Adrenal gland (tissue), 12 donors: ENCODE results near the gene OIT3. TPM values are rescaled to one million over a fixed set of nuclear protein-coding genes. Genes with fewer than 3 reads are reported as not detected.
"Not testable (repeated sequence)": the region's sequence is repeated elsewhere in the genome, so short reads cannot be mapped to it uniquely, and the experiment has no call there.

ENCODE experiments used
- DNase-seq, 7 donors: peaks; one replicate each; pipeline ENCODE4 v3.0.0-alpha.2; 2019 to 2020
- H3K27ac ChIP-seq, 5 donors: fragments of 200-600 bp; sonication (generic) in 4 of 5; 1 replicate in 3 of 5; 2 replicates in 2 of 5; pipeline versions ENCODE4 v1.5.1 to v1.8.0; 2016 to 2020; ENCODE audit warnings: mild to moderate bottlenecking in 1 of 5
- H3K27me3 ChIP-seq: fragments of 200-600 bp; 2 replicates; pipeline ENCODE4 v1.8.0; 2021
- H3K36me3 ChIP-seq, 2 donors: fragments of 200-600 bp; replicated peaks in 1 of 2; 1 replicate in 1 of 2; 2 replicates in 1 of 2; pipeline versions ENCODE4 v1.5.1 to v1.8.0; 2018 to 2022
- H3K4me1 ChIP-seq, 2 donors: fragments of 200-600 bp; replicated peaks in 1 of 2; 1 replicate in 1 of 2; 2 replicates in 1 of 2; pipeline versions ENCODE4 v1.5.1 to v1.8.0; 2018 to 2021
- H3K4me3 ChIP-seq, 4 donors: fragments of 200-600 bp; sonication (generic) in 3 of 4; one replicate each; pipeline ENCODE4 v1.5.1; 2016 to 2018
- H3K9me3 ChIP-seq, 3 donors: fragments of 200-600 bp; sonication (generic) in 1 of 3; replicated peaks in 1 of 3; 1 replicate in 2 of 3; 2 replicates in 1 of 3; pipeline versions ENCODE4 v1.5.1 to v1.8.0; 2016 to 2021
- POLR2A ChIP-seq, 2 donors: fragments of 450-650 bp; IDR thresholded peaks; one replicate each; pipeline ENCODE4 v1.6.1; 2017; ENCODE audit warnings: antibody characterized with exemption in 2 of 2, mild to moderate bottlenecking in 2 of 2, moderate library complexity in 1 of 2
- WGBS, 4 donors: extraction: QIAGEN DNeasy Blood & Tissue Kit in 2 of 4; methylation state at CpG; one replicate each; pipeline versions ENCODE4 v1.1.5 to v1.1.7; 2013 to 2017; 5-methylcytosine and 5-hydroxymethylcytosine counted together
- intact Hi-C, 2 donors: fragments of 100-400 bp; cut with DNase I; formaldehyde crosslinking; loops; one replicate each; pipeline versions ENCODE4 v1.14.1 to v1.15.0; 2022 to 2023
- polyA plus RNA-seq, 3 donors: library from polyadenylated mRNA; stranded (reverse); fragments of 200-250 nt in 2 of 3; fragments of 350-450 nt in 1 of 3; fragmentation: Illumina TruSeq in 1 of 3; extraction: RNeasy Lipid Tissue Mini Kit (QIAGEN cat#74804) in 1 of 3; gene quantifications; one replicate each; pipeline ENCODE4 v1.2.3, GENCODE V29; 2013 to 2014
- total RNA-seq, 9 donors: library from RNA; depleted of rRNA in 4 of 9; stranded (reverse); fragments of >200 nt in 4 of 9; fragments of 120-200 nt in 1 of 9; fragmentation: NEBNext Ultra II Directional in 1 of 9; extraction: Animal tissue kit (Norgen Biotek cat#: 25700) in 1 of 9; gene quantifications; one replicate each; pipeline versions ENCODE4 v1.1.0 to v1.2.4, GENCODE V29; 2013 to 2023
- TF ChIP-seq, protein P1 (sequence below), 6 experiments: fragments of 450-650 bp in 4 of 6; fragments of 200-600 bp in 2 of 6; sonication (generic) in 1 of 6; IDR thresholded peaks; 1 replicate in 5 of 6; 2 replicates in 1 of 6; pipeline versions ENCODE4 v1.5.1 to v1.8.0; 2016 to 2021; ENCODE audit warnings: antibody characterized with exemption in 6 of 6, mild to moderate bottlenecking in 2 of 6, moderate library complexity in 1 of 6
- donor health status: healthy with polysubstance abuse.
- donor health status: Bipolar disorder and iron deficiency.
- donor health status: DM: yes; HTN: yes; CAD: no.
- donor health status: DM: no; HTN: no; CAD: no.
- donor health status: DM: no; HTN: no; CAD: no.
- donor health status: DM: yes; HTN: yes; CAD: no.

The OIT3 gene
- total and polyA plus RNA-seq, 12 donors = 0.08 to 2.1 (median 0.22) TPM; not detected in 5

DNA sequence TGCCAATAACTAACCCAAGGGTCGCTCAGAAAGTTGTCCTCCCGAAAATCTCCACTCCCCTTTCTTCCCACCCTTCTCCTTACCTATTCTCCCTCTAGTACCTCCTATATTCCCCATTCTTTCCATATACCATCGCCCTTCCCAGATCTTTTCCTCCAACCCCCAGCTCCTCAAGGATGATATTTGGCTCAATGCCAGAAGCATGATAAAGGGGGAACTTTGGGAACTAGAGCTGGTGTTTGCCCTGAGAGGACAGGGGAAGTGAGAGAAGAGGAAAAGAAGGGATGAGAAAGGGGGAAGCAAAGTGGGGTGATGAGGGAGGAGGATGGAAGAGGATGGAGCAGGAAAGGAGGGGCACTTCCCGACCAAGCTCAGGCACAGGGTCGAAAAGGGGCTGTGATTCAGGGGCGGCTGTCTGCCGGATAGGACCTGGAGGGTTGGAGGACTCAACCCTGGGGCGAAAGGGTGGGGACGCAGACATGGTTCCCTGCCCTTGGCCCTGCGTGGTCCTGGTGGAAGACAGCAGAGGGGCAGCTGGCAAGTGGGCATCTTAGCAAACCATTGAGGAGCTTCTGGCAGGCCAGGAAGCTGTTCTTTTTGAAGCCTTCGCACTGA, 1.8 kb downstream of the OIT3 start:
- Histone ChIP-seq H3K27ac (no peak overlapping the region), H3K4me1 (no peaks in the 10 kb centered on the region), H3K36me3 (no peaks in the 10 kb centered on the region), H3K9me3 (no peaks in the 10 kb centered on the region), H3K4me3 (no peak overlapping the region), H3K27me3 (no peaks in the 10 kb centered on the region)
- intact Hi-C loops = no loop called here
- no peak for TF ChIP-seq POLR2A (IDR thresholded peaks at IDR 0.05)
- TF ChIP-seq, protein P1, sequence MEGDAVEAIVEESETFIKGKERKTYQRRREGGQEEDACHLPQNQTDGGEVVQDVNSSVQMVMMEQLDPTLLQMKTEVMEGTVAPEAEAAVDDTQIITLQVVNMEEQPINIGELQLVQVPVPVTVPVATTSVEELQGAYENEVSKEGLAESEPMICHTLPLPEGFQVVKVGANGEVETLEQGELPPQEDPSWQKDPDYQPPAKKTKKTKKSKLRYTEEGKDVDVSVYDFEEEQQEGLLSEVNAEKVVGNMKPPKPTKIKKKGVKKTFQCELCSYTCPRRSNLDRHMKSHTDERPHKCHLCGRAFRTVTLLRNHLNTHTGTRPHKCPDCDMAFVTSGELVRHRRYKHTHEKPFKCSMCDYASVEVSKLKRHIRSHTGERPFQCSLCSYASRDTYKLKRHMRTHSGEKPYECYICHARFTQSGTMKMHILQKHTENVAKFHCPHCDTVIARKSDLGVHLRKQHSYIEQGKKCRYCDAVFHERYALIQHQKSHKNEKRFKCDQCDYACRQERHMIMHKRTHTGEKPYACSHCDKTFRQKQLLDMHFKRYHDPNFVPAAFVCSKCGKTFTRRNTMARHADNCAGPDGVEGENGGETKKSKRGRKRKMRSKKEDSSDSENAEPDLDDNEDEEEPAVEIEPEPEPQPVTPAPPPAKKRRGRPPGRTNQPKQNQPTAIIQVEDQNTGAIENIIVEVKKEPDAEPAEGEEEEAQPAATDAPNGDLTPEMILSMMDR (IDR thresholded peaks at IDR 0.05) = no peak
- 77 to 85% (median 84%) methylated on average over 11 of the region's 11 CpGs for WGBS, 4 donors
- DNase-seq = no peak

GRCh38 chr10:72898616-72899015, 5.1 kb downstream of the OIT3 start:
- no peaks in the 10 kb centered on the region for H3K36me3 ChIP-seq
- no peaks in the 10 kb centered on the region for H3K4me1 ChIP-seq
- intact Hi-C loops = no loop called here
- 89 to 97% (median 94%) methylated on average over 3 to 10 of the region's 10 CpGs for WGBS, 4 donors
- DNase-seq = no peak
- H3K27me3 ChIP-seq = no peaks in the 10 kb centered on the region
- H3K27ac ChIP-seq = no peak overlapping the region
- no peak for TF ChIP-seq POLR2A (IDR thresholded peaks at IDR 0.05)
- TF ChIP-seq, protein P1 (IDR thresholded peaks at IDR 0.05) = no peak
- no peak overlapping the region for H3K4me3 ChIP-seq
- H3K9me3 ChIP-seq = no peaks in the 10 kb centered on the region

DNA sequence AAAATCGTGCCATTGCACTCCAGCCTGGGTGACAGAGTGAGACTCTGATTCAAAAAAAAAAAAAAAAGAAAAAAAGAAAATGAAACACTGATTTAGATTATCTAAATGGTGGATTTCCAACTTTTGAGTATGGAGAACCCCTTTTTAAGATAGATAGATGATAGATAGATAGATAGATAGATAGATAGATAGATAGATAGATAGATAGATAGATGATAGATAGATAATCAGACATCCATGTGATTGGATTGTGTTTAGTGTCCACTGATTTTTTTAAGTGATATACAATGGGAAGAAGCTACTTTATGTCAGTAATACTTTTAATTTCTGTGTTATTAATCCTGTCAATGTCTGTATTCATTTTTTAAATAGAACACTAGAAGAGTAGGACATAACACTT, 6.0 kb downstream of the OIT3 start:
- intact Hi-C loops = no loop called here

GRCh38 chr10:72903941-72904446, 10.5 kb downstream of the OIT3 start:
- H3K36me3 ChIP-seq, H3K27ac ChIP-seq, H3K4me3 ChIP-seq, DNase-seq, H3K9me3 ChIP-seq, H3K27me3 ChIP-seq, intact Hi-C loops, H3K4me1 ChIP-seq: not testable (repeated sequence)
- 86 to 95% (median 92%) methylated on average over 15 of the region's 15 CpGs for WGBS, 4 donors

More for the DNA sequence above, 6.0 kb downstream of the OIT3 start:
- Histone ChIP-seq H3K27ac (no peak overlapping the region), H3K27me3 (no peaks in the 10 kb centered on the region), H3K4me3 (no peak overlapping the region), H3K9me3 (no peaks in the 10 kb centered on the region), H3K36me3 (no peaks in the 10 kb centered on the region), H3K4me1 (no peaks in the 10 kb centered on the region)
- TF ChIP-seq, protein P1 (IDR thresholded peaks at IDR 0.05) = no peak
- no peak for TF ChIP-seq POLR2A (IDR thresholded peaks at IDR 0.05)
- 88 to 96% (median 94%) methylated on average over 1 of the region's 1 CpG for whole genome bisulfite sequencing, 4 donors
- no peak for DNase-seq

GRCh38 chr10:72904806-72905205, 11.3 kb downstream of the OIT3 start:
- no peak for DNase-seq
- H3K4me3 ChIP-seq = no peak overlapping the region
- TF ChIP-seq, protein P1 (IDR thresholded peaks at IDR 0.05) = no peak
- no peak for TF ChIP-seq POLR2A (IDR thresholded peaks at IDR 0.05)
- no peaks in the 10 kb centered on the region for H3K4me1 ChIP-seq
- WGBS, 4 donors = 81 to 88% (median 85%) methylated on average over 3 of the region's 3 CpGs
- no peak overlapping the region for H3K27ac ChIP-seq
- intact Hi-C loops = no loop called here
- H3K27me3 ChIP-seq = no peaks in the 10 kb centered on the region
- no peaks in the 10 kb centered on the region for H3K9me3 ChIP-seq
- H3K36me3 ChIP-seq = no peaks in the 10 kb centered on the region
